Neural progenitor cell (in vitro differentiated cells): Measurements from ENCODE around the gene KCNE5. TPM values are rescaled to one million over a fixed set of nuclear protein-coding genes. Genes with fewer than 3 reads are reported as not detected.

Source experiments
- small RNA-seq: library from RNA; depleted of rRNA; stranded (forward); fragments of <200 nt; gene quantifications from one replicate; pipeline ENCODE3, GENCODE V24; 2015
- total RNA-seq: library from RNA; depleted of rRNA; stranded (reverse); fragments of >200 nt; gene quantifications from 2 replicates; pipeline ENCODE4 v1.2.3, GENCODE V29; 2015; ENCODE audit warnings: low replicate concordance

KCNE5 gene
- total RNA-seq, 1 donor from 2014 or later: 1.3 TPM

Small RNA genes lying within 50 kb of the gene (small RNA-seq; reads per million reads assigned to genes)
- gene AL118496.2: not detected

Other genes starting within 250 kb of the KCNE5 start
- gene GUCY2F, start 143.1 kb downstream of the KCNE5 start, total RNA-seq: 0.06 and 0.07 TPM in 2 replicates
- 25.1 and 42.4 TPM in 2 replicates for gene NXT2, start 88.3 kb downstream of the KCNE5 start, total RNA-seq
- 53.6 and 87.3 TPM in 2 replicates for gene ACSL4, start 108.1 kb upstream of the KCNE5 start, total RNA-seq